PFSK-1 (cell line): Measurements from ENCODE around the gene RAB44.

Source experiments
- POLR2AphosphoS5 ChIP-seq: IDR thresholded peaks from 2 replicates; pipeline ENCODE4 v1.6.1; 2012; ENCODE audit warnings: low read depth, mild to moderate bottlenecking, control low read depth, low read length, moderate library complexity
- SIN3A ChIP-seq: IDR thresholded peaks from 2 replicates; pipeline ENCODE4 v1.6.1; 2012; ENCODE audit warnings: mild to moderate bottlenecking, low read length, moderate library complexity, borderline replicate concordance; ENCODE audit not compliant: insufficient read depth
- TAF1 ChIP-seq: IDR thresholded peaks from 2 replicates; pipeline ENCODE4 v1.6.1; 2012; ENCODE audit warnings: low read length, control low read depth, borderline replicate concordance; ENCODE audit not compliant: insufficient read depth
- TF ChIP-seq, protein P1 (sequence below), 2 experiments: IDR thresholded peaks; 2 replicates each; pipeline versions ENCODE4 v1.6.1 to v1.8.0; 2011 to 2012; ENCODE audit warnings: low read depth in 2 of 2, low read length in 2 of 2, control low read depth in 1 of 2, inconsistent platforms in 1 of 2, mild to moderate bottlenecking in 1 of 2, moderate library complexity in 1 of 2; ENCODE audit not compliant: insufficient read depth in 1 of 2

DNA sequence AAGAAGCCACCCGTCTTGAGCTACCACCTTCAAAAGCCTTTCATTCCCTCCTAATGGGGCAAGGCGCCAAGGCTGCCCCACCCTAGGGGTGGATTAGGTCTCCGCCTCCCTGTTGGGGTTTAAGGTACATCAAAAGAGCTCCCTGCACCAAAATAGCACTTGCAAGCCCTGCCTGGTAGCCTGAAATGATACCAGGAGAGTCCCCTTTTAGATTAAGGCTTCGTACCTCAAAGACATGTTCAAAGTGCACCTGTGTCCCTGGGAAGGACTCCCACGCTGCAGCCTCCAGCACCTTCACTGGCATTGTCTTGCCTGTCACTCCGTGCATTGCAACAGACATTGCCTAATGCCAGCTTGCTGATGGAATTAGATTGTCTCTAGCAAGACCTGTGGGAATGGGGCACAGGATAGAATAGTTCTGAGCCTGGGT lies 34.8 kb upstream of the RAB44 start:
- TF ChIP-seq, protein P1, sequence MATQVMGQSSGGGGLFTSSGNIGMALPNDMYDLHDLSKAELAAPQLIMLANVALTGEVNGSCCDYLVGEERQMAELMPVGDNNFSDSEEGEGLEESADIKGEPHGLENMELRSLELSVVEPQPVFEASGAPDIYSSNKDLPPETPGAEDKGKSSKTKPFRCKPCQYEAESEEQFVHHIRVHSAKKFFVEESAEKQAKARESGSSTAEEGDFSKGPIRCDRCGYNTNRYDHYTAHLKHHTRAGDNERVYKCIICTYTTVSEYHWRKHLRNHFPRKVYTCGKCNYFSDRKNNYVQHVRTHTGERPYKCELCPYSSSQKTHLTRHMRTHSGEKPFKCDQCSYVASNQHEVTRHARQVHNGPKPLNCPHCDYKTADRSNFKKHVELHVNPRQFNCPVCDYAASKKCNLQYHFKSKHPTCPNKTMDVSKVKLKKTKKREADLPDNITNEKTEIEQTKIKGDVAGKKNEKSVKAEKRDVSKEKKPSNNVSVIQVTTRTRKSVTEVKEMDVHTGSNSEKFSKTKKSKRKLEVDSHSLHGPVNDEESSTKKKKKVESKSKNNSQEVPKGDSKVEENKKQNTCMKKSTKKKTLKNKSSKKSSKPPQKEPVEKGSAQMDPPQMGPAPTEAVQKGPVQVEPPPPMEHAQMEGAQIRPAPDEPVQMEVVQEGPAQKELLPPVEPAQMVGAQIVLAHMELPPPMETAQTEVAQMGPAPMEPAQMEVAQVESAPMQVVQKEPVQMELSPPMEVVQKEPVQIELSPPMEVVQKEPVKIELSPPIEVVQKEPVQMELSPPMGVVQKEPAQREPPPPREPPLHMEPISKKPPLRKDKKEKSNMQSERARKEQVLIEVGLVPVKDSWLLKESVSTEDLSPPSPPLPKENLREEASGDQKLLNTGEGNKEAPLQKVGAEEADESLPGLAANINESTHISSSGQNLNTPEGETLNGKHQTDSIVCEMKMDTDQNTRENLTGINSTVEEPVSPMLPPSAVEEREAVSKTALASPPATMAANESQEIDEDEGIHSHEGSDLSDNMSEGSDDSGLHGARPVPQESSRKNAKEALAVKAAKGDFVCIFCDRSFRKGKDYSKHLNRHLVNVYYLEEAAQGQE (IDR thresholded peaks at IDR 0.05; ENCODE audit: insufficient read depth in 1 of 2, low read depth in 2 of 2, low read length in 2 of 2): no peak
- TF ChIP-seq SIN3A (no peak), POLR2AphosphoS5 (no peak), TAF1 (no peak)
